ENCODE measurements around the gene KCNJ2.

GRCh38 chr17:70225276-70225675, 55.9 kb downstream of the KCNJ2 start:
- no peak for TF ChIP-seq CTCF (IDR thresholded peaks at IDR 0.05; ENCODE audit: low read depth, low read length, poor library complexity, severe bottlenecking)
- no peak for TF ChIP-seq EZH2phosphoT487 (IDR thresholded peaks at IDR 0.05; ENCODE audit: borderline replicate concordance, low read length)

All from DOHH2 (cell line).